ENCODE measurements around the gene FAM168A. TPM values are rescaled to one million over a fixed set of nuclear protein-coding genes. Genes with fewer than 3 reads are reported as not detected.

FAM168A gene
- polyA plus RNA-seq, 1 donor (not counting 4 experiments of a cell fraction or from before 2014, with no cell fraction given) = 11.8 TPM

DNA sequence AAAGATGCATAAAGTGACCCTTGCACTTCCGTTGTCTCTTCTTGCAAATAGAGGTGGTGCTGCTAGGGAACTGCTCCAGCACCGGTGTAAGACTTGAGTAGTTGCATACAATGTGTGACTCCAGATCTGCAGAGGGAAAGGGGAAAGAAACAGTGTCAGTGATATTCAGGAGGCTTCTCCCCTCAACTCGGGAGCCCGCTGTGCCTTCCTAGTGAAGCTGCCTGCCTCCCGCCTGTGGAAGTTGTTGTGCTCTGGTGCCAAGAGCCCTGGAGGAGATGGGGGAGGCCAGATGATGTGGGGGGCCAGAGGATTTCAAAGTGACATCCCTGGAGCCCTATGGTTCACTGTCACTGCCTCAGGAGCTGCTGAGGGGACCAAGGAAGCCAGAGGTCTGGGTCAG lies 191.3 kb downstream of the FAM168A start:
- Histone ChIP-seq H3K9me3 (ENCODE audit: control insufficient read depth, low read depth, low read length) (no peaks in the 10 kb centered on the region), H3K79me2 (ENCODE audit: control insufficient read depth, insufficient read depth, low read length) (no peaks in the 10 kb centered on the region), H3K27me3 (ENCODE audit: control insufficient read depth, extremely low read depth, insufficient read depth, low read length) (no peaks in the 10 kb centered on the region), H3K9ac (ENCODE audit: control insufficient read depth, extremely low read depth, insufficient read depth, low read length) (no peak overlapping the region), H4K20me1 (ENCODE audit: control insufficient read depth, extremely low read depth, insufficient read depth, low read length) (no peaks in the 10 kb centered on the region), H3K4me3 (ENCODE audit: control insufficient read depth in 2 of 3, extremely low read depth in 1 of 3, insufficient read depth in 2 of 3, low read depth in 1 of 3, low read length in 3 of 3) (no peak overlapping the region), H3K27ac (ENCODE audit: control insufficient read depth, insufficient read depth, low read length) (no peak overlapping the region), H3K9me1 (ENCODE audit: control insufficient read depth, extremely low read depth, insufficient read depth, low read length) (no peaks in the 10 kb centered on the region), H2AFZ (ENCODE audit: control insufficient read depth, low read length) (no peak overlapping the region), H3K36me3 (ENCODE audit: control insufficient read depth in 2 of 2, extremely low read depth in 1 of 2, insufficient read depth in 2 of 2, low read length in 2 of 2) (peaks cover 14 to 27% of the 10 kb centered on the region in 2 experiments), H3K4me2 (ENCODE audit: control insufficient read depth, extremely low read depth, insufficient read depth, low read depth, low read length) (no peak overlapping the region), H3K4me1 (ENCODE audit: control insufficient read depth, extremely low read depth, insufficient read depth, low read length) (no peaks in the 10 kb centered on the region)
- DNase-seq (ENCODE audit: low read depth, low spot score) (no peak), FAIRE-seq (no peak)
- dilution Hi-C loops (cut with MboI; ENCODE audit: extremely low pct_ligation_motif_present, low sequenced_read_pairs) = no loop called here
- TF ChIP-seq, protein P1, sequence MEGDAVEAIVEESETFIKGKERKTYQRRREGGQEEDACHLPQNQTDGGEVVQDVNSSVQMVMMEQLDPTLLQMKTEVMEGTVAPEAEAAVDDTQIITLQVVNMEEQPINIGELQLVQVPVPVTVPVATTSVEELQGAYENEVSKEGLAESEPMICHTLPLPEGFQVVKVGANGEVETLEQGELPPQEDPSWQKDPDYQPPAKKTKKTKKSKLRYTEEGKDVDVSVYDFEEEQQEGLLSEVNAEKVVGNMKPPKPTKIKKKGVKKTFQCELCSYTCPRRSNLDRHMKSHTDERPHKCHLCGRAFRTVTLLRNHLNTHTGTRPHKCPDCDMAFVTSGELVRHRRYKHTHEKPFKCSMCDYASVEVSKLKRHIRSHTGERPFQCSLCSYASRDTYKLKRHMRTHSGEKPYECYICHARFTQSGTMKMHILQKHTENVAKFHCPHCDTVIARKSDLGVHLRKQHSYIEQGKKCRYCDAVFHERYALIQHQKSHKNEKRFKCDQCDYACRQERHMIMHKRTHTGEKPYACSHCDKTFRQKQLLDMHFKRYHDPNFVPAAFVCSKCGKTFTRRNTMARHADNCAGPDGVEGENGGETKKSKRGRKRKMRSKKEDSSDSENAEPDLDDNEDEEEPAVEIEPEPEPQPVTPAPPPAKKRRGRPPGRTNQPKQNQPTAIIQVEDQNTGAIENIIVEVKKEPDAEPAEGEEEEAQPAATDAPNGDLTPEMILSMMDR (optimal IDR thresholded peaks at IDR 0.05 in 1 of 3, IDR thresholded peaks at IDR 0.05 in 1 of 3, conservative IDR thresholded peaks at IDR 0.05 in 1 of 3; ENCODE audit: extremely low read depth in 1 of 3, insufficient read depth in 2 of 3, low read length in 3 of 3) = no peak
- no peak for TF ChIP-seq EZH2 (IDR thresholded peaks at IDR 0.05; ENCODE audit: low read length)

DNA sequence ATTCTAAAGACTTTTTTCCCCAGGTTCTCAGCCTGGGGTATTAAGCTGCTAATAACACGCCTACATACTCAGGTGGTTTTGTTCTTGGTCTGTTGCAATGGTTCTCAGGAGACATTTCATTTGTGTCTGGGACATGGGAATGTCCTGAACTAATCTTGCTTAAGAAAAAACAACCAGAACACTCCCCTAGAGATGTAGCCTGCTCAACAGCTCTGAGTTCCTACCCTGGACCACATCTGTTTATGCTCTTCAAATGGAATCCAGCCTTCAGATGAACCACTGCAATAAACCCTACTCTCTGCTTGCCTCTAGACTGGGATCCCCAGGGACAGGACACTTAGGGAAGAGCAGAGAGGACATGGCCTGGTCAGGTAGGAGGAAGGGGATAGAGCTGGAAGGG lies 191.8 kb downstream of the FAM168A start:
- no peak overlapping the region for H3K4me3 ChIP-seq (ENCODE audit: control insufficient read depth in 2 of 3, extremely low read depth in 1 of 3, insufficient read depth in 2 of 3, low read depth in 1 of 3, low read length in 3 of 3)
- H3K27ac ChIP-seq (ENCODE audit: control insufficient read depth, insufficient read depth, low read length) = no peak overlapping the region
- TF ChIP-seq EZH2 (IDR thresholded peaks at IDR 0.05; ENCODE audit: low read length) = no peak
- TF ChIP-seq, protein P1 (optimal IDR thresholded peaks at IDR 0.05 in 1 of 3, IDR thresholded peaks at IDR 0.05 in 1 of 3, conservative IDR thresholded peaks at IDR 0.05 in 1 of 3; ENCODE audit: extremely low read depth in 1 of 3, insufficient read depth in 2 of 3, low read length in 3 of 3) = no peak
- no peaks in the 10 kb centered on the region for H3K27me3 ChIP-seq (ENCODE audit: control insufficient read depth, extremely low read depth, insufficient read depth, low read length)
- peaks cover 14 to 27% of the 10 kb centered on the region in 2 experiments for H3K36me3 ChIP-seq (ENCODE audit: control insufficient read depth in 2 of 2, extremely low read depth in 1 of 2, insufficient read depth in 2 of 2, low read length in 2 of 2)
- DNase-seq (ENCODE audit: low read depth, low spot score) (no peak), FAIRE-seq (no peak)
- H3K4me1 ChIP-seq (ENCODE audit: control insufficient read depth, extremely low read depth, insufficient read depth, low read length) = no peaks in the 10 kb centered on the region
- H3K9me3 ChIP-seq (ENCODE audit: control insufficient read depth, low read depth, low read length) = no peaks in the 10 kb centered on the region
- H3K9ac ChIP-seq (ENCODE audit: control insufficient read depth, extremely low read depth, insufficient read depth, low read length) = no peak overlapping the region
- no peak overlapping the region for H3K4me2 ChIP-seq (ENCODE audit: control insufficient read depth, extremely low read depth, insufficient read depth, low read depth, low read length)
- H3K79me2 ChIP-seq (ENCODE audit: control insufficient read depth, insufficient read depth, low read length) = no peaks in the 10 kb centered on the region
- dilution Hi-C loops (cut with MboI; ENCODE audit: extremely low pct_ligation_motif_present, low sequenced_read_pairs) = no loop called here
- H3K9me1 ChIP-seq (ENCODE audit: control insufficient read depth, extremely low read depth, insufficient read depth, low read length) = no peaks in the 10 kb centered on the region
- no peaks in the 10 kb centered on the region for H4K20me1 ChIP-seq (ENCODE audit: control insufficient read depth, extremely low read depth, insufficient read depth, low read length)
- no peak overlapping the region for H2AFZ ChIP-seq (ENCODE audit: control insufficient read depth, low read length)

Measured in keratinocyte (primary cell).